Prostate gland (tissue), 2 donors: Measurements from ENCODE around the gene SIAH2.

Experiments
- POLR2A ChIP-seq: fragments of 450-650 bp; IDR thresholded peaks from one replicate; pipeline ENCODE4 v1.6.1; 2016; ENCODE audit warnings: antibody characterized with exemption, mild to moderate bottlenecking
- POLR2AphosphoS5 ChIP-seq: sonication (generic); formaldehyde crosslinking; IDR thresholded peaks from one replicate; pipeline ENCODE4 v1.6.1; 2017; ENCODE audit warnings: antibody characterized with exemption
- TF ChIP-seq, protein P1 (sequence below), 4 experiments: fragments of 200-600 bp in 2 of 4; fragments of 450-650 bp in 2 of 4; sonication (generic) in 2 of 4; IDR thresholded peaks; 1 replicate in 3 of 4; 2 replicates in 1 of 4; pipeline ENCODE4 v1.5.1; 2016 to 2019; ENCODE audit warnings: antibody characterized with exemption in 4 of 4, mild to moderate bottlenecking in 2 of 4, moderate library complexity in 2 of 4

GRCh38 chr3:150703756-150704344 lies 59.1 kb downstream of the SIAH2 start, which contains the start of gene ERICH6:
- TF ChIP-seq POLR2AphosphoS5 = peak; percentile 69
- TF ChIP-seq, protein P1, sequence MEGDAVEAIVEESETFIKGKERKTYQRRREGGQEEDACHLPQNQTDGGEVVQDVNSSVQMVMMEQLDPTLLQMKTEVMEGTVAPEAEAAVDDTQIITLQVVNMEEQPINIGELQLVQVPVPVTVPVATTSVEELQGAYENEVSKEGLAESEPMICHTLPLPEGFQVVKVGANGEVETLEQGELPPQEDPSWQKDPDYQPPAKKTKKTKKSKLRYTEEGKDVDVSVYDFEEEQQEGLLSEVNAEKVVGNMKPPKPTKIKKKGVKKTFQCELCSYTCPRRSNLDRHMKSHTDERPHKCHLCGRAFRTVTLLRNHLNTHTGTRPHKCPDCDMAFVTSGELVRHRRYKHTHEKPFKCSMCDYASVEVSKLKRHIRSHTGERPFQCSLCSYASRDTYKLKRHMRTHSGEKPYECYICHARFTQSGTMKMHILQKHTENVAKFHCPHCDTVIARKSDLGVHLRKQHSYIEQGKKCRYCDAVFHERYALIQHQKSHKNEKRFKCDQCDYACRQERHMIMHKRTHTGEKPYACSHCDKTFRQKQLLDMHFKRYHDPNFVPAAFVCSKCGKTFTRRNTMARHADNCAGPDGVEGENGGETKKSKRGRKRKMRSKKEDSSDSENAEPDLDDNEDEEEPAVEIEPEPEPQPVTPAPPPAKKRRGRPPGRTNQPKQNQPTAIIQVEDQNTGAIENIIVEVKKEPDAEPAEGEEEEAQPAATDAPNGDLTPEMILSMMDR (IDR thresholded peaks at IDR 0.05) = peak in 2 of 4 experiments; percentile 44 to 48
- TF ChIP-seq POLR2A = peak; percentile 51
